Ovary (tissue), 9 donors: ENCODE results near the gene OVCA2. TPM values are rescaled to one million over a fixed set of nuclear protein-coding genes. Genes with fewer than 3 reads are reported as not detected.

Source experiments
- DNase-seq, 5 donors: peaks; one replicate each; pipeline ENCODE4 v3.0.0-alpha.2; 2019 to 2020
- H3K27ac ChIP-seq, 2 donors: fragments of 200-600 bp; one replicate each; pipeline versions ENCODE4 v1.5.1 to v1.8.0; 2019 to 2022
- H3K27me3 ChIP-seq: fragments of 200-600 bp; one replicate; pipeline ENCODE4 v1.8.0; 2022
- H3K36me3 ChIP-seq: fragments of 200-600 bp; sonication (generic); one replicate; pipeline ENCODE4 v1.5.1; 2019
- H3K4me1 ChIP-seq: one replicate; pipeline ENCODE4 v1.8.1; 2013; ENCODE audit warnings: mild to moderate bottlenecking, moderate library complexity; ENCODE audit not compliant: insufficient read depth
- H3K4me3 ChIP-seq: fragments of 200-600 bp; sonication (generic); one replicate; pipeline ENCODE4 v1.5.1; 2017
- H3K9me3 ChIP-seq, 2 donors: fragments of 200-600 bp in 1 of 2; sonication (generic) in 1 of 2; one replicate each; pipeline versions ENCODE4 v1.5.1 to v1.8.1; 2013 to 2019; ENCODE audit warnings: mild to moderate bottlenecking in 1 of 2, moderate library complexity in 1 of 2
- EP300 ChIP-seq: sonication (generic); formaldehyde crosslinking; IDR thresholded peaks from one replicate; pipeline ENCODE4 v1.6.1; 2017; ENCODE audit warnings: antibody characterized with exemption
- POLR2A ChIP-seq: fragments of 450-650 bp; IDR thresholded peaks from one replicate; pipeline ENCODE4 v1.6.1; 2017; ENCODE audit warnings: antibody characterized with exemption, mild to moderate bottlenecking, moderate library complexity
- WGBS, 3 donors: extraction: QIAGEN DNeasy Blood & Tissue Kit in 1 of 3; methylation state at CpG; one replicate each; pipeline versions ENCODE4 v1.1.5 to v1.1.7; 2013 to 2017; 5-methylcytosine and 5-hydroxymethylcytosine counted together
- intact Hi-C, 4 donors: fragments of 100-400 bp; cut with DNase I; formaldehyde crosslinking; loops; one replicate each; pipeline versions ENCODE4 v1.11.0 to v1.15.1; 2022 to 2023
- polyA plus RNA-seq, 2 donors: library from polyadenylated mRNA; stranded (reverse); fragments of 200-250 nt in 1 of 2; fragments of 350-450 nt in 1 of 2; fragmentation: Illumina TruSeq in 1 of 2; extraction: RNeasy Lipid Tissue Mini Kit (QIAGEN cat#74804) in 1 of 2; gene quantifications; one replicate each; pipeline ENCODE4 v1.2.3, GENCODE V29; 2013 to 2014
- total RNA-seq, 7 donors: library from RNA; depleted of rRNA in 2 of 7; stranded (reverse); fragments of >200 nt in 2 of 7; fragmentation: NEBNext Ultra II Directional in 3 of 7; extraction: Animal tissue kit (Norgen Biotek cat#: 25700) in 3 of 7; gene quantifications; one replicate each; pipeline versions ENCODE4 v1.1.0 to v1.2.4, GENCODE V29; 2016 to 2023
- TF ChIP-seq, protein P1 (sequence below), 3 donors: fragments of 450-650 bp in 2 of 3; fragments of 200-600 bp in 1 of 3; IDR thresholded peaks; one replicate each; pipeline versions ENCODE4 v1.5.1 to v1.8.0; 2016 to 2022; ENCODE audit warnings: antibody characterized with exemption in 3 of 3, mild to moderate bottlenecking in 1 of 3
- donor health status: DM: no; HTN: no; CAD: no; lungs with moderate emphysema.
- donor health status: DM: no; HTN: no; CAD: no.
- donor health status: Bipolar disorder and iron deficiency.
- donor health status: DM: yes; HTN: yes; CAD: no.
- donor health status: DM: no; HTN: no; CAD: no.
- donor health status: DM: yes; HTN: yes; CAD: no.

The OVCA2 gene
- total and polyA plus RNA-seq, 9 donors = 13.2 to 28.3 (median 21.2) TPM

DNA sequence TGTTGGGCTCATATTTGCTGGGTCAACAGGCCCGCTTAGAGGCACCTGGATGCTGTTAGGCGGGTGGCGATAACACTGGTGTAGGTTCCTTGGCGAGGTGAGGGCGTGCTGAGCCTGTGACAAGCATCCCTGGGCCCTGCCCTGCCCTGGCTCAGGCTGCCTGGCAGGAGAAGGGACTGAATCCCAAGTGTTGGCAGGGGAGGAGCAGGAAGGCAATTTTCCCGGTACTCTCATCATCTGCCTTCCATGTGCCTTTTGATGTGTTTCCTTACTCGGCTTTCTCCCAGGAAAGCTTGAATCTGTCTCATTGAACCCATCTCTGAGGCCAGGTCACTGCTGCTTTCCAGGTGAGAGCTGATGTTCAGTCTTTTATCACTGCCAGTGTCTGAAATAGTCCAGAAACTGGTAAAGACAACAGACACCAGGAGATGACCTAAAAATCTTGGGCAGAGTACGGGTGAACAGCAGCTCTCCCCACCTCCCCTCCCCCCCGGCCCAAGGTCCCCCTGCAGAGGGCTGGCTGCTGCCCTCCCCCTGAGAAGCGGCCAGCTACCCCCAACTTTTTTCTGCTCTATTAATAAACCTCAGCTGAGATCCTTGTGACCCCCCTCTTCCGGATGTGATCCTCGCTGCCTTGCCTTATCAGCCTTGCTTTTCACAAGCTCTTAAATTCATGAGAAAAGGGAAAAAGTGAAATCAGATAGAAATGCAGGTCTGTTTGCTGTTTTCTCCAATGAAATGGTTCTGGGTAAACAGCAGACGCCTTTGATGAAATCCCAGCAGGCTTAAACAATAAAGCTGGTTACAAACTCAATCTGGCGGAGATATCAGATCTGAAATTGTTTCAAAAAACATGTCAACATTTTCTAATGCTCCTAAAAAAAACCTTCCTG is 45.7 kb upstream of the OVCA2 start:
- H3K9me3 ChIP-seq = no peaks in the 10 kb centered on the region
- H3K4me1 ChIP-seq = peaks cover 13% of the 10 kb centered on the region
- no peaks in the 10 kb centered on the region for H3K36me3 ChIP-seq
- H3K27me3 ChIP-seq = no peaks in the 10 kb centered on the region
- no peak for DNase-seq
- no peak for TF ChIP-seq POLR2A
- TF ChIP-seq, protein P1, sequence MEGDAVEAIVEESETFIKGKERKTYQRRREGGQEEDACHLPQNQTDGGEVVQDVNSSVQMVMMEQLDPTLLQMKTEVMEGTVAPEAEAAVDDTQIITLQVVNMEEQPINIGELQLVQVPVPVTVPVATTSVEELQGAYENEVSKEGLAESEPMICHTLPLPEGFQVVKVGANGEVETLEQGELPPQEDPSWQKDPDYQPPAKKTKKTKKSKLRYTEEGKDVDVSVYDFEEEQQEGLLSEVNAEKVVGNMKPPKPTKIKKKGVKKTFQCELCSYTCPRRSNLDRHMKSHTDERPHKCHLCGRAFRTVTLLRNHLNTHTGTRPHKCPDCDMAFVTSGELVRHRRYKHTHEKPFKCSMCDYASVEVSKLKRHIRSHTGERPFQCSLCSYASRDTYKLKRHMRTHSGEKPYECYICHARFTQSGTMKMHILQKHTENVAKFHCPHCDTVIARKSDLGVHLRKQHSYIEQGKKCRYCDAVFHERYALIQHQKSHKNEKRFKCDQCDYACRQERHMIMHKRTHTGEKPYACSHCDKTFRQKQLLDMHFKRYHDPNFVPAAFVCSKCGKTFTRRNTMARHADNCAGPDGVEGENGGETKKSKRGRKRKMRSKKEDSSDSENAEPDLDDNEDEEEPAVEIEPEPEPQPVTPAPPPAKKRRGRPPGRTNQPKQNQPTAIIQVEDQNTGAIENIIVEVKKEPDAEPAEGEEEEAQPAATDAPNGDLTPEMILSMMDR (IDR thresholded peaks at IDR 0.05) = no peak
- no peak for TF ChIP-seq EP300
- intact Hi-C loops = no loop called here
- WGBS, 3 donors = 69 to 74% (median 69%) methylated on average over 14 of the region's 14 CpGs
- no peak overlapping the region for H3K27ac ChIP-seq
- H3K4me3 ChIP-seq = no peak overlapping the region

DNA sequence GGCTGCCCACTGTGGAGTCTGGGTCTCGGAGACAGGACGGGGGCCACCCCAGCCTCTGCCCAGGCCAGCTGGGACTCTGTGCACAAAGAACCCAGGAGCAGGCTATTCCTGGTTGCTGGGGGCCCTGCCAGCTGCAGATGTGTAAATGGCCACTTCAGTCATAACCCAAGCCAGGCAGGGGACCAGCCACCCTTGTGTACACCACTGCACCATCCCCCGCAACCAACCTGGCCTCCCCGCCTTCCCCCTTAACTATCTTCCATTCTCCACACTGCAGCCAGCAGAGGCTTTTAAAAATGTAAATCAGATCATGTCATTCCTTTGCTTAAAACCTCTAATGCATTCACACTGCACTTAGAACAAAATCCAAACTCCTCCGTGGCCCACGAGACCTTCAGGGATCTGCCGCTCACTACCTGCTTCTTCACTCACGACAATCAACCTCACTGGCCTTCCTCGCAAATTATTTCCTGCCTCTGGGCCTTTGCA is 45.0 kb upstream of the OVCA2 start:
- DNase-seq = no peak
- Histone ChIP-seq H3K27me3 (no peaks in the 10 kb centered on the region), H3K4me3 (no peak overlapping the region), H3K27ac (no peak overlapping the region), H3K9me3 (no peaks in the 10 kb centered on the region), H3K4me1 (peaks cover 13% of the 10 kb centered on the region), H3K36me3 (no peaks in the 10 kb centered on the region)
- intact Hi-C loops = no loop called here
- 86 to 95% (median 89%) methylated on average over 9 of the region's 9 CpGs for WGBS, 3 donors
- TF ChIP-seq EP300 = no peak
- TF ChIP-seq, protein P1 (IDR thresholded peaks at IDR 0.05) = no peak
- TF ChIP-seq POLR2A = no peak

DNA sequence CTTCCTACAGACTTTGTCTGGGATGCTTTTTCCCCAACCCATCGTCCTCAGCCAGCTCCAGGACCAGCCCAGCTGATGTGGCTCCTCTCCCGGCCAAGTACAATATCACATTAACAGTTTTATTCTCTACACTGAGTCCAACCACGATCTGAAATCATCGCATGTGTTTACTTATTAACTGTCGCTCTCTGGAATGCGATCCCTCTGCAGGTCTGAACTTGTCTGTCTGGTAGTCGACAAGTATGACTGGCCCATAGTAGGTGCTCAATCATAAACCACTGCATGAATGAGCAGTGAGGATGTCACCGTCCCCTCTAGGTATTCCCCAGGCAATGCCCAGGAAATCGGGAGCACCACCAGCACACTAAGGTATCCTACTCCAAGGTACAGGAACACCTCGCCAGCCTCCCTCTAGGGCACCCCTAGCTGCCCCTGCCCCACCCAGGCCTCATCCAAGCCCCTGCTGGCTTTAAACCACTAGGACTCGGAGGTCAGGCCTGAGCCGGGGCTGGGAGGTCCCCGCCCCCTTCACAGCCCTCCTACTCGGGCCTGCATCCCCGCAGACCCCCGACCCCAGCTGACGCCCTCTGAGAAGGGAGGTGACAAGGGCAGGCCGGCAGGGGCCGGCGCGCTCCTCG is 44.4 kb upstream of the OVCA2 start:
- Histone ChIP-seq H3K4me1 (peaks cover 13% of the 10 kb centered on the region), H3K36me3 (no peaks in the 10 kb centered on the region), H3K9me3 (no peaks in the 10 kb centered on the region), H3K27ac (no peak overlapping the region), H3K4me3 (peak overlapping the region; percentile 46), H3K27me3 (no peaks in the 10 kb centered on the region)
- TF ChIP-seq EP300 (no peak), POLR2A (no peak)
- no peak for DNase-seq
- intact Hi-C loops = no loop called here
- WGBS, 3 donors = 59 to 61% (median 60%) methylated on average over 12 to 22 of the region's 22 CpGs

DNA sequence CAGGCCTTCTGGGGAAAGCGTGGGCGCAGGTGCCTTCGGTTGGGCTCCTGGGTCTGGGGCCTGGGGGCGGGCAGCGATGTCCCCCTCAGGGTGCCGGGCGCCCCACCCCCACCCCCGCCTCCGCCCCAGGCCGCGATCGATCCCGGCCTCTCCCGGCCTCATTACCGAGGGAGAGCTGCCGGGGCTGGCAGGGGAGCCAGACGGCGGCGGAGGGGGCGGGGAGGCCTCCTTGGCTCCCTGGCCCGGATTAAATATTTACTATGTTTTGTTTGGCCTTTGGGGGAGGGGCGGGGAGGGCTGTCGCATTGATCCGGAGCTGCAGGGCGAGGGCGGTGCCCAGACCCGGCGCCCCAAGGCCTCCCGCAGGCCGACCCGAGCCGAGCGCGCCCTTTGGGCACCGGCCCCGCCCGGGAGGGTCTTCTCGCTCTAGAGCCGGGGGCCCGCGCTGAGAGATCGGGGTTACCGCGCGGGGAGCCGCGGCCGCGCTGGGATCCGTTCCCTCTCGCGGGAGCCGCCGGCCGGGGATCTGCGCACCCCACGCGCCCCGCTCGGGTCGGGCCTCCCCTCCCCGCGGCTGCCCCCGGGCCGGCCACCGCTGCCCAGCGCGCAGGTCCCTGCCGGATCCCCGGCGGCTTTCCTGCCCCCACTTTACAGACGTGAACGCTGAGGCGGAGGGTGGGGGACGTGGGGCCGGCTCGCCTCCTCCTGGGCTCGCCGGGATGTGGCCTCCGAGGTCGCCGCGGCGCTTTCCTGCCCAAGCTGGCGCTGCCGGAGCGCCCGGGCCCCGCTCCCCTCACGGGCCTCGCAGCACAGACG is 43.7 kb upstream of the OVCA2 start:
- TF ChIP-seq, protein P1 (IDR thresholded peaks at IDR 0.05) = no peak
- TF ChIP-seq EP300 (no peak), POLR2A (no peak)
- no peaks in the 10 kb centered on the region for H3K27me3 ChIP-seq
- H3K9me3 ChIP-seq = no peaks in the 10 kb centered on the region
- peak overlapping the region; percentile 46 for H3K4me3 ChIP-seq
- no peaks in the 10 kb centered on the region for H3K36me3 ChIP-seq
- intact Hi-C loops = no loop called here
- H3K4me1 ChIP-seq = peaks cover 13% of the 10 kb centered on the region
- H3K27ac ChIP-seq = peak overlapping the region; percentile 6 to 48
- peak; percentile 31 to 71 (median 52) for DNase-seq
- WGBS, 3 donors = 3 to 10% (median 3%) methylated on average over 36 to 92 of the region's 92 CpGs
